ENCODE results near the gene SPACA4. TPM values are rescaled to one million over a fixed set of nuclear protein-coding genes. Genes with fewer than 3 reads are reported as not detected.
A peak's percentile ranks its signal among the peaks of the same experiment; 100 is the strongest.

SPACA4 gene
- total and polyA plus RNA-seq, 2 of the 4 experiments (the other 2 are of a cell fraction) = not detected

- no peak overlapping the region for H3K4me3 ChIP-seq (ENCODE audit: insufficient read depth, low read depth, low read length)
- no peak overlapping the region for H3K56ac ChIP-seq (ENCODE audit: extremely low read depth, insufficient read depth, low read length)
- H3K4me1 ChIP-seq (ENCODE audit: control insufficient read depth, insufficient read depth, low read length) = no peaks in the 10 kb centered on the region; the same call in 1 of the 2 replicates
- ATAC-seq (ENCODE audit: low read depth) = no peak
- H3K14ac ChIP-seq (replicated peaks; ENCODE audit: low read depth, low read length) = no peak overlapping the region
- H4K91ac ChIP-seq (ENCODE audit: insufficient read depth, low read depth, low read length) = no peak overlapping the region
- H2BK120ac ChIP-seq (ENCODE audit: low read depth, low read length) = no peak overlapping the region
- no TSS peak for BruUV-seq (replicated peaks)
- no peak overlapping the region for H2BK15ac ChIP-seq (ENCODE audit: low read depth, low read length)
- H3K79me1 ChIP-seq (ENCODE audit: low read depth in 1 of 2, low read length in 2 of 2) = peaks cover 8 to 19% of the 10 kb centered on the region in 2 experiments; a peak in 3 of 4 replicates
- TF ChIP-seq BHLHE40 (IDR thresholded peaks at IDR 0.05; ENCODE audit: low read depth, low read length) (no peak), MAFK (IDR thresholded peaks at IDR 0.05; ENCODE audit: low read depth, low read length) (peak; percentile 37)
- H3K9me1 ChIP-seq (ENCODE audit: insufficient read depth, low read length) = no peaks in the 10 kb centered on the region
- H3K27ac ChIP-seq (ENCODE audit: insufficient read depth, low read length) = no peak overlapping the region
- H3K9ac ChIP-seq (ENCODE audit: low read depth, low read length) = no peak overlapping the region
- no peak overlapping the region for H4K8ac ChIP-seq (ENCODE audit: low read depth in 2 of 2, low read length in 2 of 2)
- H4K20me1 ChIP-seq (ENCODE audit: insufficient read depth, low read length) = peaks cover 33% of the 10 kb centered on the region
- no peak overlapping the region for H3K23ac ChIP-seq (ENCODE audit: low read depth, low read length)
- H3K9me3 ChIP-seq (ENCODE audit: control insufficient read depth, insufficient read depth, low read length) = no peaks in the 10 kb centered on the region
- dilution Hi-C loops (cut with HindIII; ENCODE audit: low sequenced_read_pairs, unreplicated experiment) = no loop called here
- no peaks in the 10 kb centered on the region for H3K27me3 ChIP-seq (ENCODE audit: control insufficient read depth, insufficient read depth, low read length)
- H3K4me2 ChIP-seq (ENCODE audit: low read depth, low read length) = no peak overlapping the region
- in situ Hi-C loops (cut with MboI; ENCODE audit: low sequenced_read_pairs) = no loop called here
- no peak overlapping the region for H2AK9ac ChIP-seq (replicated peaks; ENCODE audit: low read depth, low read length, poor library complexity)
- WGBS, 2 experiments (ENCODE audit: extremely low coverage in 2 of 2, insufficient read length in 1 of 2) = 88% methylated on average over 13 of the region's 14 CpGs; no CpG with 5 or more reads in 1 of the 2 experiments
- no peak overlapping the region for H2BK5ac ChIP-seq (ENCODE audit: low read depth, low read length, poor library complexity, severe bottlenecking)
- peak overlapping the region; percentile 32 for H2AFZ ChIP-seq (replicated peaks; ENCODE audit: low read length, poor library complexity)
- intact Hi-C loops (cut with micrococcal nuclease) = no loop called here
- POLR2A ChIA-PET (ENCODE audit: unreplicated experiment) = no interaction called here
- H4K5ac ChIP-seq (ENCODE audit: low read depth, low read length) = no peak overlapping the region
- H3K4ac ChIP-seq (ENCODE audit: low read depth, low read length) = no peak overlapping the region
- H3K36me3 ChIP-seq (ENCODE audit: control insufficient read depth, insufficient read depth, low read length) = peaks cover 21% of the 10 kb centered on the region
- H2BK20ac ChIP-seq (ENCODE audit: low read depth, low read length) = no peak overlapping the region
- CTCF ChIA-PET = no interaction called here
- no peak for DNase-seq
- no peak overlapping the region for H3K18ac ChIP-seq (ENCODE audit: low read depth, low read length)
- H2AK5ac ChIP-seq (ENCODE audit: low read depth, low read length) = no peak overlapping the region; the same call in 1 of the 2 replicates
Observed at GRCh38 chr19:48611872-48612271, 5.3 kb downstream of the SPACA4 start.
